A172 (cell line): ENCODE results near the gene NLK. TPM values are rescaled to one million over a fixed set of nuclear protein-coding genes. Genes with fewer than 3 reads are reported as not detected.
A peak's percentile ranks its signal among the peaks of the same experiment; 100 is the strongest.
"Not testable (repeated sequence)": the region's sequence is repeated elsewhere in the genome, so short reads cannot be mapped to it uniquely, and the experiment has no call there.

Experiments
- DNase-seq: peaks from one replicate; pipeline ENCODE4 v3.0.0-alpha.2; 2015; ENCODE audit warnings: low spot score
- total RNA-seq: library from RNA; depleted of rRNA; stranded (reverse); fragments of >200 nt; shearing (Covaris generic); gene quantifications from 2 replicates; pipeline ENCODE4 v1.2.3, GENCODE V29; 2014

NLK gene
- total RNA-seq, 1 experiment from 2014 or later: 18.5 TPM

DNA sequence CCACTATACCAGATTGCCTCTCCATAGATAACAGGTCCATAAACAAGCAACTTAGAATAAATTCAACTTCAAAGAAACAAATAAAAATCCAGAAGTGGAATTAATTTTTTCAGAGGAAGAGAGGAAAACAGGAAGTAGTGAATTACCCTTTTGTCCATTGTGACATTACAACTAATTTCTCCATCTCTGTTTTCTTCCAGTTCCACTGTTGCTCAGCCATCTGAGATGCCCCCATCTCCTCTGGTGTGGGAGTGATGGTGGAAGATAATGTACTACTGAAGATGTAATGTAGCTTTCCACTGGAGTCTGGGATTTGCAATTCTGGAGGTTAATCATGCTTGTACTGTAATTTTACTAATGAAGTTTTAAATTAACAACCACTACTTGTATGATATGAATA, 151.9 kb downstream of the NLK start:
- DNase-seq: no peak

DNA sequence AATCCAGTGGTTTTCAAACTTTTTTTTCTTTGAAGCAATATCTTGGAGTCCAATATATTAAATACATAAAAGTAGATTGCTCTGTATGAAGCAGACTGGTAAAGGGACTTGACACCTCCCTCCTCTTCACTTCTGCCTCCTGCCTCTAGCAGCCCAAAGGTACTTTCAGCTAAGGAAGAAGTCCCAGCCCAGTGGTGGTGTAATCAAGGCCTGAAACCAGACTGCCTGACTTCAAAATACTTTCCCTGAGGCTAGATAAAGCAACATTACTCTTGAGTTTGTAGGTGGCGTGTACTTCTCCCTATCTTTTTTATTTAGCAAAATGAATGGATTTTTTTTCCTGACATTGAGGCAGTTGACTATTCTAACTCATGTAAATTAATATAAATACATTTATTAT, 154.2 kb downstream of the NLK start:
- DNase-seq: no peak

DNA sequence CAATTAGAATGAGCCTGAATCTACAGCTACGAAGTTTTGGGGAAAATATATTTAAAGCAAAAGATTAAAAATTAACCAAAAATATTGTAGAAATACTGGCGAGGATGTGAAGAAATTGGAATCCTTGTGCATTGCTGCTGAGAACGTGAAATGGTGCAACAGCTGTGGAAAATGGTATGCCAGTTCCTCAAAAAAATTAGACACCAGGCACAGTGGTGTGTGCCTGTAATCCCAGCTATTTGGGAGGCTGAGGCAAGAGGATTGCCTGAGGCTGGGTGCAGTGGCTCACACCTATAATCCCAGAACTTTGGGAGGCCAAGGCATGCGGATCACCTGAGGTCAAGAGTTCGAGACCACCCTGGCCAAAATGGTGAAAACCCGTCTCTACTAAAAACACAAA, 156.6 kb downstream of the NLK start:
- no peak for DNase-seq

DNA sequence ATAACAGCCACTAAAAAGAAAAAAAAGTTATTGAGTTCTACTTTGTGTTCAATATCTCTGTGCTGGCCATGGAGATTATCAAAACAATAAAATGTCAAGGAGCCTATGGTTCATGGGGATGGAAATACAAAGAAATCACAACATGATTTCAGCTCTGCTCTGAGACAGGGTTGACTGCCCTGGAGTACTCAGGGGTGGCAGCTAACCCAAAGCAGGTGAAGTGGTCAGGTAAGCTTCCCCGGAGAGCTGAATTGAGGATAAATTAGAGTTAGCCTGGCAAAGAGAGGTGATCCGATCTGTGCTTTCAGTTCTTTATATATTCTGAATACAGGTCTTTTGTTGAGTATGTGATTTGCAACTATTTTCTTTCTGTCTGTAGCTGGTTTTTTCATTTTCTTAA, 157.3 kb downstream of the NLK start:
- DNase-seq: no peak

DNA sequence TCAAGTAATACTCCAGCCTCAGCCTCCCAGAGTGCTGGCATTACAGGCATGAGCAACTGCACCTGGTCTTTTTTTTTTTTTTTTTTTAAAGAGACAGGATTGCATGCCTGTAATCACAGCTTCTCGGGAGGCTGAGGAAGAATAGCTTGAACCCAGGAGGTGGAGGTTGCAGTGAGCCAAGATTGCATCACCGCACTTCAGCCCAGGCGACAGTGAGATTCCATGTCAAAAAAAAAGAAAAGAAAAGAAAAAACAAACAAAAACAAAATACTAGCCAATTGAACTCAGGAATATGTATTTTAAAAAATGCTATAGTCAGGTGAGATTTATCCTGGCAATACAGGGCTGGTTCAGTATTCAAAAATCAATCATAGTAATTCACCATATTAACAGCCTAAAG, 158.8 kb downstream of the NLK start:
- DNase-seq: no peak

DNA sequence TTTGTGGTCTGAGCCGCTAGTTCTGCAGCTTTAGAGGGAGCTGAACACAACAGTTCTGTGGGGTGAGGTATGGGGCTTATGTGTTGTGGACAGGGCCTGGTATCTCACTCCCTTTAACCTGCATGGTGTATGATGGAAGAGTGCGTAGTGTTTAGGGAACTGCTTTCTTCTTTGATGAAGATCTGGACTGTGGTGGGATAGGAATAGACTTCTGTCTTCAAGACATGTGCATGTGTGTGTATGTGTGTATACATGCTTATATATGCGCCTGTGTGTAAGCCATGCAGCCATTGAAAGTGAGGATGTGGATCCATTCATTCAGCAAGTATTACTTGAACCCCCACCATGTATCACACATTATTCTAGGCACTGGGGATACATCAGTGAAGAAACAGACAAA, 161.8 kb downstream of the NLK start:
- no peak for DNase-seq

DNA sequence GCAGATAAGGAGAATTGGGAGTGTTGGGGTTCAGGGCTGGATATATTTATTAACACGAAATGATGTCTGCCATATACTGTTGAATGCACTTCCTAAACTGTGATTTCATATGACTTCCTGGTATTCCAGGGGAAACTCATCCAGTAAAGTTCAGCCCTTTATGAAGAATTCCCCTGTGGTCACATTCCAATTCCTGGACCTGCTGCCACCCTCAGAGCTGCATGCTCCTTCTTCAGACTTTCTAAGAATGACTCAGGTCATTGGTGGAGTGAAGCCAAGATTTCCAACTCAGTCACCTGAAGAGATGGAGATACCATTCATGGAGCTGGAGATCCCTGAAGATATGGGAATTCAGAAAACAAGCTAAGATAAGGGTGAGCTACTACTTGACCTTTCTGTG, 162.3 kb downstream of the NLK start:
- peak; percentile 91 for DNase-seq

DNA sequence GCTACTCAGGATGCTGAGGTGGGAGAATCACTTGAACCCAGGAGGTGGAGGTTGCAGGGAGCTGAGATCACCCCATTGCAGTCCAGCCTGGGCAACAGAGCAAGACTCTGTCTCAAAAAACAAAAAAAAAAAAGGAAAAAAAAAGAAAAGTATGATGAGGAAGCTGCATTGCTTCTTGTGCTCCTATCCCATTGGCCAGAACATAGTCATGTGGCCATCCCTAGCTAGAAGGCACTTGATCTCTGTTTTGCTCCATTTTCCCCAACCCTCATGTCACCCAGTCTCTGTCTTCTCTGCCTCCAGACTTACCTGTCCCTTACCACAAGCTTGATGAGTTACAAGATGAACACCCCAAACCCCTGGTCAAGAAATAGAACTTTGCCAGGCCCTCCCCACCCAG, 163.8 kb downstream of the NLK start:
- no peak for DNase-seq

DNA sequence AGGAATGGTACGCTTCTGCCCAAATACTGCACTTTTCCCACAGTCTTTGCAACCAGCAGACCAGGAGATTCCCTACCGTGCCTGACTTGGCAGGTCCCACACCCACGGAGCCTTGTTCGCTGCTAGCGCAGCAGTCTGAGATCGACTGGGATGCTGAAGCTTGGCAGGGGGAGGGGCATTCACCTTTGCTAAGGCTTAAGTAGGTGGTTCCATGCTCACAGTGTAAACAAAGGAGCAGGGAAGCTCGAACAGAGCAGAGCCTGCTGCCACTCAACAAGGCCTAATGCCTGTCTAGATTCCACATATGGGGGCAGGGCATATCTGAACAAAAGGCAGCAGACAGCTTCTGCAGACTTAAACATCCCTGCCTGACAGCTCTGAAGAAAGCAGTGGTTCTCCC, 169.3 kb downstream of the NLK start:
- DNase-seq: no peak

DNA sequence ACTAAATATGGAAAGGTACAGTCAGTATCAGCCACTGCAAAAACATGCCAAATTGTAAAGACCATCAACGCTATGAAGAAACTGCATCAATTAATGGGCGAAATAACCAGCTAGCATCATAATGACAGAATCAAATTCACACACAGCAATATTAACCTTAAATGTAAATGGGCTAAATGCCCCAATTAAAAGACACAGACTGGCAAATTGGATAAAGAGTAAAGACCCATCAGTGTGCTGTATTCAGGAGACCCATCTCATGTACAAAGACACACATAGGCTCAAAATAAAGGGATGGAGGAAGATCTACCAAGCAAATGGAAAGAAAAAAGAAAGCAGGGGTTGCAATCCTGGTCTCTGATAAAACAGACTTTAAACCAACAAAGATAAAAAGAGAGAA, 171.1 kb downstream of the NLK start:
- DNase-seq: not testable (repeated sequence)

DNA sequence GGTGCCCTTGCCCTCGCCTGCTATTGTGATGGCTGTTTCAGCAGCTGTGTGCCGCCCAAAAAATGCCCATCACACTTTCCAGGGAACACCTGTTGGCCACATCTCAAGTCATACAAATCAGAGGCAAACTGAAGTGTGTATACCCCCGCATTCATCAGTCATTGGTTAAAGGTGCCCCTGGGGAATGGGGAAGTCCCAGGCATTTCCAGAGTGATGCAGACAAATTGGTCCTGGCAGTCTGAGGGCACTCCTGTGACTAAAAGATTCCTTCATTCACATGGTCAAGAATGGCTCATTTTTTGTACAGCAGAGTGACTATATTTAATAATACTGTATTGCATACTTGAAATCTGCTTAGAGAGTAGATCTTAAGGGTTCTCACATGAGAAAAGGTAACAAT, 173.6 kb downstream of the NLK start:
- DNase-seq: no peak

DNA sequence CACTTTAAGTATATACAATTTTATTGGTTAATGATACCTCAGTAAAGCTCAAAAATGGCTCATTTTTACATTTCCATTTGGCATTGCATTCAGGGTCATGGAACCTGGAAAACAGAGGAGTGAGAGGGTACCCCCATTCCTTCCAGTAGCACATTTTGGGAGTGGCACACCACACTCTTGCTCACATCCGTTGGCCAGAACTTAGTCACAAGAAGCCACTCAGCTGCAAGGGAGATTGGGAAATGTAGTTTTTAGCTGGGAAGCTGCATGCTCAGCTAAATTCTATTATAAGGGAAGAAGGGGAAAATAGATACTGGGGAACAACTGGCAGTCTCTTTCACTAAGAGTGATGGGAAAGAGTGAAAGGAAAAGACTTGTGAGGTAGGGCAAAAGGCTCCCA, 174.1 kb downstream of the NLK start:
- peak; percentile 55 for DNase-seq

DNA sequence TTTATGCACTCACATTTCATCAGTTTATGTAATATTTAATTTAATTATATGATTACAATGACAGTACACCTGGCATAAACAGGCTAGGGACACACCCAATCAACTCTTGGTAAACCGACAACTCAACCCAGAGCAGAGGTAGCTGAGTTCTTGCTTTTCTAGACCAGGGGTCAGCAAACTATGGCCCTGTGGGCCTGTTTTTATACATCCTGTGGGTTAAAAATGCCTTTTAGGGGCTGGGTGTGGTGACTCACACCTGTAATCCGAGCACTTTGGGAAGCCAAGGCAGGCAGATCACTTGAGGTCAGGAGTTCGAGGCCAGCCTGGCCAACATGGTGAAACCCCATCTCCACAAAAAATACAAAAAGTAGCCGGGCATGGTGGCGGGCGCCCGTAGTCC, 177.3 kb downstream of the NLK start:
- no peak for DNase-seq

DNA sequence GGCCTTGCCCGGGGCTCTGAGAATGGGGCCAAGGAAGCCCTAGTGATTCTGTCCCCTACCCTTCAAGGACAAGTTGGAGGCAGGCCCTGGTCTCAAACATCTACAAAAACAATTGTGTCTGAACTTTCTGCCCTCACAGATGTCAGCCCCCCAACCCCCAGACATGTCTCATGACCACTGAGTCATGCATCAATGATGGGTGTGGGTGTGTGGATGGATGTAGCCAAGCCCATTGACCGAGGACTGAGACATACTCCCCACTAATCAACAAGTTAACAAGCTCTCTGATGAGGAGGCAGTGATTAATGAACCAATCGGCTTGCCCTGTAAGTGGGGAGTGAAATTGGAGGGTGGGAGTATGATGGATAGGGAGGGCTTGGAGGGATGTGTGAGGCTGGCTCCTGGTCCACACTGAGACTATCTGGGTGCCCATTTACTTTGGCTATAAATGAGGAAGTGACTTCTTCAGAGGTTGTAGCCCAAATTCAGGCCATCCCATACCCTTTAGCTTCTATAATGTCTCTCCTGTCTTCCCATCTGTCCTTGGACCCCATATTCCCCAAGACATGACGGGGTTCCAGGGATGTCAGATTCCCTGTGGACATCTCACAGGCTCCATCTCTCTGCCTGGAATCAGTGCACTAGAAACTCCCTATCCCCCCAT, 179.4 kb downstream of the NLK start:
- no peak for DNase-seq

DNA sequence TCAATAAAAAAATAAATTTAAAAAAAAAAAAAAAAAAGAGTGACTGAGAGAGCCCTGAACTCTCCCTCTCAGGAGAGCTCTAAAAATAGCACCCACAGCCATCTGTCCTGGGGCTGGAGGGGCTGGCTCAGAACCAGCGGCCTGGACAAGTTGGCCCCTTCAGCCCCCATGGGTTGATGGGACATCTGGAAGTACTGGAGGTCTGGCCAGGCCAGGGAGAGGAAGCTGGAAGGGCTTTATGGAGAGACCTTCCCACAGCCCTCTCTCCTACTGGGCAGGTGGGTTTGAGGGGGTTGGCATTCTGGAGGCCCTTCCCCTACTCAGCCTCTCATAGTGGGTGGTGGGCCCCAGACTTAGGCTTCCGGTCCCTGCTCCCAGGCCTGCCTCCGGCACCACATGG, 182.8 kb downstream of the NLK start:
- no peak for DNase-seq

DNA sequence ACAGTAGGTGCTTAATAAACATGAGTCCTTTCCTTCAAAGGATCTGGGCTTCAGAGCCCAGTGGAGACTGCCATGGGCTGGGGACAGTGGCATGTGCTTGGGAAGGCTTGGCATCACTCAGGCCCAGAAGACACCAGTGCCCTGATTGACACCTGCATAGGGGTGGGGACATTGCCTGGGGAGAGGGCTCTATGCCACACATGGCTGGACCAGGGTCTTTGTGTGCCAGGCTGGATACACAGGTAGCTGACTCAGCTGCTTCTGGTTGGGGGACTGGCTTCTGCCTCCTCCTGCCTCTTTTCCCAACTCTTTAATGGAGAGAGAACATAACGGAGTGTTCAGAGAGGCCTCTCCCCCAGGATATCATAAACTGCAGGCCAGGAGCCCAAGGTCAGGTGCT, 183.4 kb downstream of the NLK start:
- DNase-seq: no peak

DNA sequence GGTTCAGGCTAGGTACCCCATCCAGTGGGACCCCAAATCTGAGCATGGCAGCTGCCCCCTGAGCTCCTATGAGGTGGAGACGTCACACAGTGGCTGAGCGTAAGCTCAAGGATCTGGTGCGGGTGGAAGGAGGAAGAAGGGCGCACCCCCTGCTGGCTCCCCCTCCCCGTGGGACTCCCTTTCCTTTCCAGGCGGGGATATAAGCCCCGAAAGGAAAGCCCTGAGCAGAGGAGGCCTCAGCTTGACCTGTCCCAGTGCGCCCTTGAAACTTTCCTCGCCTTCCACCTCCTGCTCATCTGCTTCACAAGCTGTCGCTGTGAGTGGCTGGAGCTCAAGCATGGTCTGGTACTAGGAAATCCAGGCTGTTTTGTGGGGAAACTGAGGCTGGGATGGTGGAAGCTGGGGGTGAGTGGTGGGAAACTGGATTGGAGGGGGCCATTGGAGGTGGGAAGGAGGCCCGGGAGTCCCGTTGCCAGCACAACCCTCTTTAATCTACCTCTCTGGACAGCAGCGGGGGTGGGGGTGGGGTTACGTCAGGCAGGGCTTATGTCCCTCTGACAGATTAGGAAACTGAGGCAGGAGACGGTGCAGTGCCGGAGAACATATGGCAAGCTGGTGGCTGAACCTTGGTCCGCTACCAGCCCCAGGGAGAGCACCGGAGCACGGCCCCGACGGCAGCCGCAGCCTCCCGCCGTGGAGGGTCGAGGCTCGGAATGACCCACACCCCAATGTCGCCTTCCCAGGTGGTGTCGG, 184.3 kb downstream of the NLK start:
- no peak for DNase-seq

DNA sequence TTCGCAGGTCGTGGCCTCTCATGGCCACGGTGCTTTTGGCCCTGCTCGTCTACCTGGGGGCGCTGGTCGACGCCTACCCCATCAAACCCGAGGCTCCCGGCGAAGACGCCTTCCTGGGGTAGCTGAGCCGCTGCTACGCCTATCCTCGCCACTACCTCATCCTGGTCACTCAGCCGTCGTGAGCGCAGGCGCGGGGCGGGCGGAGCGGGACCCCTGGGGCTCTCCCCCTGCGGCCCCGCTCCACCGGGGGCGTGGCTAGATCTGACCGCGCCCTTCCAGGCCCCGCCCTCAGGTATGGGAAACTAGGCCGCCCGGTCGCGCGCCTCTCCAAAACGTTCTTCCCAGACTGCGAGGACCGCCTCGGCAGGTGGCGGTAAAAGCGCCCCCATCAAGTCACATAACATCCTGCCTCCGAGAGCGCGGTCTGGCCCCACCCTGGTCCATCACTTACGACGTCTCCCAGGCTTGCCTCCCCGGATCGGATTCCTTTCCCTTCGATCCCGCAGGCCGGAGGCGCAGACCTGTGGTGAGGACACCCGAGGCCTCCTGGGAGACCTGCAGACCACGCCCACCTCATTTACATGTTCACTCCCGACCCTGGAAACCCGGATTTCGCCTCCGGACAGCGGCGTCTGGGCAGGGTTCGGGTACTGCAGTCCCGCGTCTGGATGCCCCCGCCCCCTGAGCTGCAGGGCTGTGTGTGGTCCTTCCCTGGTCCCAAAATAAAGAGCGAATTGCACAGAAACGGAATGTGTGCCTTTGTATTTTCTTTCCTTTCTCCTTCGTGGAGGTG, 185.0 kb downstream of the NLK start:
- DNase-seq: no peak

DNA sequence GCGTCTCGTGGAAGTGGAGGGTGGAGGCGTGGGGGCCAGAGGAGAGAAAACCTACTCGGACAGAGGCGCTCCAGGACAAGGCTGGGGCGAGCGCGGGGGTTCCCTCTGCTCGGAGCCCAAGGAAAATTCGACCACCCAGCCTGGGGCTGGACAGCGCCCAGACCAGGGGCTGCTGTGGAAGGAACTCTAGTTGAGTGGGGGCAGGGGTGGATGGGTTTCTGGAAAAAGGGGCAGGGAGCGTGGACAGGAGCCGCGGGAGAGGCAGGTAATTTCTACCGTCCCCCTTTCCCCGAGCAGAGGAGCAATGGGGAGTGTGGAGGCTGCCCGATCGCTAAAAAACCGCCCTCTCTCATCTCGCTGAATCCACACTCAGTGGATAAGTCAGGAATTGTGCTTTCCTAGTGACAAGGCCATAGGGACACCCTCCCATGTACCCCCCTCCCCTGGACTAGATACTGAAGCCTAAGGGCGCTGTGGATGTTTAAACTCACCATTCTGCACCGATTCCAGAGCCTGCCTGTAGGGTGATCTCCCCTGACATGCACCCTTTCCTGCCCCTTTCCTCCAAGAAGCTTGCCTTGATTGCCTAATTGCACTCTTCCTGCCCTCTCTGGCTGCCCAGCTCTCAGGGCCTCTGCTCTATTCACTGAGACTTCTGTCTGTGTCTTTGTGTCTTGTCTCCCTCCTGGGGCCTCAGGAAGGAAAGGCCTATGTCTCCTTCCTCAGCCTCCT, 185.8 kb downstream of the NLK start:
- no peak for DNase-seq

DNA sequence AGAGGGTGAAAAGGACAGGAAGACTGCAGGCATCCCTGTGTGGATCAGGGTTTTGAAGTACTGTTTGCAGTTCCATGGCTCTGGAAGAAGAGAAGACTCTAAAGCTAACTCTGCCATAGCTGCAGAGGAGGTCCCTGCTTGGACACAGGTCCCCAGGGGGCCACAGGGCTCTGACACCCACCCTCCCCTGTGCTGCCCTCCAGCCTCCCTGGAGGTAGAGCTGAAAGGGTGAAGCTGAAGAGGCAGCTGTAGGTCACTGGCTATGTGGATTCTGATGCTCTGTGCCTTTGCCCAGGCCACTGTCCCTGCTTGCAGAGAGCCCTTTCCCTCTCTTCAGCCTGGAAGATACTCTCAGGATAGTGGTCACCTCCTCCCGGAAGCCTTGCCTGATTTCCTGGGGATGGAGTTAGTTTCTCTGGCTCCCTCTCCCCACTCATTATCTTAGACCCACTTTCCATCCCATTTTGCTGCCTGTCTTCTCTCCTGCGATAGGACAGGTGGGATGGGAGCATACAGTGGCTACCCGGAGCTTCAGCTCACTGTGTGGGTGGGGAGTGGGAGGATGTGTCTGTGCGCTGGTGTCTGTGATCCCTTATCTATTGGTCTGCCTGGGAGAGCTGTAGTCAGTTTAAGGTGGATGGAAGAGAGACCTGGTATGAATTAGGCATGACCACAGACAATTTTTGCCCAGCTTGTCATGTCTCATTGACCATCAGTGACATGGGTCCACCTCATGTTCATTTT, 186.7 kb downstream of the NLK start:
- no peak for DNase-seq

DNA sequence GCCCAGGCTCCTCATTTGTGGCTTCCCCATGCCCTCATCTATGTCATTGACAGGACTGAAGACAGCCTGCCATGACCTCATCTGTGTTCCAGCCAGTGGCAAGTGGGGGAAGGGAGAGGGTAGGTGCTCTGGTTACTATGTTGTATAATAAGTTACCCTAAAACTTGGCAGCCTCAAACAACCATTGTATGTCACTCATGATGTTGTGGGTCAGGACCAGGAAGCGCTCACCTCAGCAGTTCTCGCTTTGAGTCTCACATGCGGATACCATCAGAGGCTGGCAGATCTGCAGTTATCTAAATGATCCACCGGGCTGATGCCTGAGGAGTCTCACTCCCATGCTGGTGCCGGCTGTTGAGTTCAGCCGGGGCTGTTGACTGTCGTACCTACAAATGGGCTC, 187.5 kb downstream of the NLK start:
- DNase-seq: no peak

DNA sequence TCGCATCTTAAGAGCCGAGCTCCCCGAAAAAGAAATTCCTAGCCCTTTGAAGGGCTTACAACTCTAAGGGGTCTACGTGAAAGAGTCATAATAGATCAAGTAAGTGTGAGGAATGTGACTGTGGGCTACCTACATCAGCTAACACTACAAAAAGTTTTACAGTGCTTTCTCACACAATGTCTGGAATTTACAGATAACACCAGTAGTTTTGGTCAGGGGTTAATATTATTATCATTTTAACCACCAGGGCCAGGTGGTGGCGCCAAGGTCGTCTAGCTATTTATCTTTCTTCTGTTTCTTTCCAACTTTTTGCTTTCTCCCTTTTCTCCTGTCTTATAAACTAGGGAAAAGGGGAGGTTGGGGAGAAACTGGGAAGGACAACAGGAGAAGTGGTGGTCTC, 188.1 kb downstream of the NLK start:
- not testable (repeated sequence) for DNase-seq
